A549 (cell line): ENCODE measurements around the gene CD55. TPM values are rescaled to one million over a fixed set of nuclear protein-coding genes. Genes with fewer than 3 reads are reported as not detected.
A peak's percentile ranks its signal among the peaks of the same experiment; 100 is the strongest.

Source experiments
- ATAC-seq, 2 experiments: fragments of 200-7000 bp in 1 of 2; fragments of >200 bp in 1 of 2; cut with Nextera tagmentation in 1 of 2; cut with Tn5 transposase in 1 of 2; 3 replicates each; pipeline versions ENCODE4 v1.8.0 to v1.9.1; 2018 to 2020; ENCODE audit warnings: mild to moderate bottlenecking in 1 of 2, moderate library complexity in 1 of 2
- CTCF ChIA-PET: fragments of 300-600 bp; sonication (Branson Sonifier 250); formaldehyde crosslinking; extraction: SDS; loops from one replicate; lab custom pipeline; 2021; ENCODE audit warnings: antibody characterized with exemption, inconsistent platforms; lab: Yijun Ruan, JAX
- POLR2A ChIA-PET: fragments of 350-600 bp; formaldehyde crosslinking; extraction: SDS; loops from one replicate; lab custom pipeline; 2021; ENCODE audit warnings: antibody characterized with exemption, inconsistent platforms; lab: Yijun Ruan, JAX
- DNase-seq, 2 experiments: peaks; one replicate each; pipeline versions ENCODE4 v3.0.0 to v3.0.0-alpha.2; 2011 to 2016; ENCODE audit warnings: low read depth in 1 of 2, low spot score in 1 of 2
- FAIRE-seq: peaks from 2 replicates; lab custom pipeline; 2011; peaks lifted over from hg19 to GRCh38; lab: Jason Lieb, UNC
- H3K27ac ChIP-seq, 2 experiments: fragments of >200 bp; sonication (Bioruptor Twin); formaldehyde crosslinking; 3 replicates each; pipeline ENCODE4 v1.5.1; 2016 to 2017
- H3K4me1 ChIP-seq: fragments of >200 bp; sonication (Bioruptor Twin); formaldehyde crosslinking; 3 replicates; pipeline ENCODE4 v1.6.1; 2016
- H3K4me2 ChIP-seq: fragments of >200 bp; sonication (Bioruptor Twin); formaldehyde crosslinking; 3 replicates; pipeline ENCODE4 v1.6.1; 2016
- H3K4me3 ChIP-seq: fragments of >200 bp; sonication (Bioruptor Twin); formaldehyde crosslinking; 3 replicates; pipeline ENCODE4 v1.5.1; 2016
- H3K9me3 ChIP-seq: fragments of >200 bp; sonication (Bioruptor Twin); formaldehyde crosslinking; 3 replicates; pipeline ENCODE4 v1.6.1; 2016
- CBX2 ChIP-seq: fragments of 200-600 bp; sonication (generic); IDR thresholded peaks from 2 replicates; pipeline ENCODE4 v1.6.1; 2016; ENCODE audit warnings: low read depth, mild to moderate bottlenecking, borderline replicate concordance
- CBX8 ChIP-seq: fragments of 200-600 bp; sonication (generic); IDR thresholded peaks from 2 replicates; pipeline ENCODE4 v1.6.1; 2016
- CEBPB ChIP-seq, 2 experiments: fragments of >200 bp in 1 of 2; sonication (Bioruptor Twin) in 1 of 2; formaldehyde crosslinking in 1 of 2; IDR thresholded peaks; 2 replicates each; pipeline ENCODE4 v1.6.1; 2012 to 2016
- ESRRA ChIP-seq: fragments of 150-350 bp; IDR thresholded peaks from 2 replicates; pipeline ENCODE4 v1.6.1; 2014; ENCODE audit warnings: mild to moderate bottlenecking, low read length, borderline replicate concordance
- FOSB ChIP-seq: fragments of 250-450 bp; sonication (Bioruptor Pico); IDR thresholded peaks from 2 replicates; pipeline ENCODE4 v1.5.0; 2020; ENCODE audit warnings: mild to moderate bottlenecking, moderate library complexity
- FOSL2 ChIP-seq, 2 experiments: fragments of 450-650 bp in 1 of 2; fragments of >200 bp in 1 of 2; sonication (Bioruptor Twin) in 1 of 2; formaldehyde crosslinking; IDR thresholded peaks; 2 replicates each; pipeline versions ENCODE4 v1.5.0 to v1.6.1; 2016 to 2020; ENCODE audit warnings: mild to moderate bottlenecking in 1 of 2, moderate library complexity in 1 of 2
- HEYL ChIP-seq: fragments of 250-450 bp; sonication (Bioruptor Pico); IDR thresholded peaks from 2 replicates; pipeline ENCODE4 v1.8.0; 2021; ENCODE audit warnings: mild to moderate bottlenecking, moderate library complexity
- HOXA7 ChIP-seq: fragments of 250-450 bp; sonication (Bioruptor Pico); IDR thresholded peaks from 2 replicates; pipeline ENCODE4 v1.5.0; 2020; ENCODE audit warnings: mild to moderate bottlenecking, moderate library complexity
- HOXB5 ChIP-seq: fragments of 250-450 bp; sonication (Bioruptor Pico); IDR thresholded peaks from 2 replicates; pipeline ENCODE4 v1.5.0; 2020; ENCODE audit warnings: mild to moderate bottlenecking, moderate library complexity
- JUN ChIP-seq, 2 experiments: fragments of >200 bp; sonication (Bioruptor Twin); formaldehyde crosslinking; IDR thresholded peaks; 2 replicates in 1 of 2; 3 replicates in 1 of 2; pipeline ENCODE4 v1.6.1; 2016 to 2017
- KDM1A ChIP-seq: fragments of 200-600 bp; sonication (generic); IDR thresholded peaks from 2 replicates; pipeline ENCODE4 v1.6.1; 2016; ENCODE audit warnings: low read depth, mild to moderate bottlenecking
- NPAS2 ChIP-seq: fragments of 250-450 bp; sonication (Bioruptor Pico); IDR thresholded peaks from 2 replicates; pipeline ENCODE4 v1.8.0; 2022; ENCODE audit warnings: mild to moderate bottlenecking, moderate library complexity, borderline replicate concordance
- NR3C1 ChIP-seq: fragments of >200 bp; sonication (Bioruptor Twin); formaldehyde crosslinking; IDR thresholded peaks from 3 replicates; pipeline ENCODE4 v1.6.1; 2017
- PHF8 ChIP-seq: fragments of 200-600 bp; sonication (generic); IDR thresholded peaks from 2 replicates; pipeline ENCODE4 v1.6.1; 2016; ENCODE audit warnings: low read depth, mild to moderate bottlenecking, antibody characterized with exemption, moderate library complexity, borderline replicate concordance
- POLR2A ChIP-seq: IDR thresholded peaks from 2 replicates; pipeline ENCODE4 v1.6.1; 2012; ENCODE audit warnings: mild to moderate bottlenecking, low read length
- RAD21 ChIP-seq, 2 experiments: fragments of >200 bp in 1 of 2; sonication (Bioruptor Twin) in 1 of 2; formaldehyde crosslinking in 1 of 2; IDR thresholded peaks in 1 of 2; conservative IDR thresholded peaks in 1 of 2; 2 replicates in 1 of 2; 3 replicates in 1 of 2; pipeline ENCODE4 v1.6.1; 2012 to 2018; ENCODE audit warnings: inconsistent platforms in 1 of 2
- RARB ChIP-seq: fragments of 250-450 bp; sonication (Bioruptor Pico); IDR thresholded peaks from 2 replicates; pipeline ENCODE4 v1.8.0; 2021; ENCODE audit warnings: mild to moderate bottlenecking, moderate library complexity
- RCOR1 ChIP-seq: fragments of 150-350 bp; IDR thresholded peaks from 2 replicates; pipeline ENCODE4 v1.6.1; 2014; ENCODE audit warnings: antibody characterized with exemption, low read length, low read depth
- RFX5 ChIP-seq: fragments of 450-650 bp; IDR thresholded peaks from 2 replicates; pipeline ENCODE4 v1.7.1; 2014; ENCODE audit warnings: antibody characterized with exemption, mild to moderate bottlenecking, moderate library complexity
- SREBF2 ChIP-seq: fragments of 450-650 bp; IDR thresholded peaks from 2 replicates; pipeline ENCODE4 v1.6.1; 2014; ENCODE audit warnings: mild to moderate bottlenecking, moderate library complexity
- ZC3H11A ChIP-seq: fragments of 450-650 bp; IDR thresholded peaks from 2 replicates; pipeline ENCODE4 v1.6.1; 2014; ENCODE audit warnings: antibody characterized with exemption, mild to moderate bottlenecking
- ZFP36 ChIP-seq: fragments of 450-650 bp; IDR thresholded peaks from 2 replicates; pipeline ENCODE4 v1.6.1; 2014; ENCODE audit warnings: borderline replicate concordance; ENCODE audit not compliant: partially characterized antibody
- ZSCAN20 ChIP-seq: fragments of 250-450 bp; sonication (Bioruptor Pico); IDR thresholded peaks from 2 replicates; pipeline ENCODE4 v1.8.0; 2022; ENCODE audit warnings: mild to moderate bottlenecking, moderate library complexity
- WGBS: methylation state at CpG from one replicate; pipeline ENCODE4 v1.1.6; 2017; ENCODE audit errors: missing lambda C conversion rate; 5-methylcytosine and 5-hydroxymethylcytosine counted together
- polyA plus RNA-seq, 4 experiments: library from polyadenylated mRNA; depleted of rRNA in 3 of 4; stranded (reverse); fragments of >200 nt; fragmentation: RNase III in 1 of 4; extraction: RNeasy Plus Mini Kit Qiagen cat#74134 plus additional on column Dnase treatment in 1 of 4; gene quantifications; 2 replicates in 3 of 4; 3 replicates in 1 of 4; pipeline ENCODE4 v1.2.3, GENCODE V29; 2011 to 2017
- TF ChIP-seq, protein P1 (sequence below): fragments of >200 bp; sonication (Bioruptor Twin); formaldehyde crosslinking; IDR thresholded peaks from 3 replicates; pipeline ENCODE4 v1.6.1; 2016
- TF ChIP-seq, protein P2 (sequence below): fragments of 250-450 bp; sonication (Bioruptor Pico); IDR thresholded peaks from 2 replicates; pipeline ENCODE4 v1.5.0; 2021; ENCODE audit warnings: mild to moderate bottlenecking, moderate library complexity, borderline replicate concordance
- TF ChIP-seq, protein P3 (sequence below): IDR thresholded peaks from 2 replicates; pipeline ENCODE4 v1.6.1; 2012; ENCODE audit warnings: low read depth, borderline replicate concordance

The CD55 gene
- polyA plus RNA-seq, 2 of the 4 experiments (the other 2 are of a cell fraction), result 37.0 to 173 TPM

DNA sequence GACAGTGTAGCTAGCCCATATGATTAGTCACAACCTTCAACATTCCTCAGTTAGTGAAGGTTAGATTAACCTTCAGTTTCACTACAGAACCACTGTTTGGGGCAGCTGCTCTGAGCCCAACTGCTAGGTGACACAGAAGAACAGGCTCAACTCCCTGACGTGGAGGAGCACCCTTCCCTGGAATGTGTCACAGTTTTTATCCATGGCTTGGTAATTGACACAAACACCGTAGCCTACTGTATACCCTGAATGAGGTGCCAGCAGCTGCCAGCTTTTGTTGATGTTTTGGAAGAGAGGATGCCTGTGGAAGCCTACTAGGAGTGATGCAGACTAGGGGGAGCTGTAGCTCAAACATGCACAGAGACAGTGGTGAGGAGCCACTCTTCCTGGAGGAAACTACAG is 76.0 kb downstream of the CD55 start:
- POLR2A ChIA-PET, result interaction anchor here (1.0 kb wide), 1 partner anchor 76 kb away, joined by 3 read pairs; the partner anchor contains the start of gene CD55
- Histone ChIP-seq H3K4me3 (no peak overlapping the region), H3K27ac (no peak overlapping the region), H3K9me3 (no peaks in the 10 kb centered on the region)
- 50% methylated on average over 2 of the region's 2 CpGs for WGBS
- TF ChIP-seq, protein P1, sequence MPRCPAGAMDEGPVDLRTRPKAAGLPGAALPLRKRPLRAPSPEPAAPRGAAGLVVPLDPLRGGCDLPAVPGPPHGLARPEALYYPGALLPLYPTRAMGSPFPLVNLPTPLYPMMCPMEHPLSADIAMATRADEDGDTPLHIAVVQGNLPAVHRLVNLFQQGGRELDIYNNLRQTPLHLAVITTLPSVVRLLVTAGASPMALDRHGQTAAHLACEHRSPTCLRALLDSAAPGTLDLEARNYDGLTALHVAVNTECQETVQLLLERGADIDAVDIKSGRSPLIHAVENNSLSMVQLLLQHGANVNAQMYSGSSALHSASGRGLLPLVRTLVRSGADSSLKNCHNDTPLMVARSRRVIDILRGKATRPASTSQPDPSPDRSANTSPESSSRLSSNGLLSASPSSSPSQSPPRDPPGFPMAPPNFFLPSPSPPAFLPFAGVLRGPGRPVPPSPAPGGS, result no peak
- no peak for TF ChIP-seq RCOR1
- no peak for TF ChIP-seq JUN (IDR thresholded peaks at IDR 0.05)
- TF ChIP-seq, protein P2, sequence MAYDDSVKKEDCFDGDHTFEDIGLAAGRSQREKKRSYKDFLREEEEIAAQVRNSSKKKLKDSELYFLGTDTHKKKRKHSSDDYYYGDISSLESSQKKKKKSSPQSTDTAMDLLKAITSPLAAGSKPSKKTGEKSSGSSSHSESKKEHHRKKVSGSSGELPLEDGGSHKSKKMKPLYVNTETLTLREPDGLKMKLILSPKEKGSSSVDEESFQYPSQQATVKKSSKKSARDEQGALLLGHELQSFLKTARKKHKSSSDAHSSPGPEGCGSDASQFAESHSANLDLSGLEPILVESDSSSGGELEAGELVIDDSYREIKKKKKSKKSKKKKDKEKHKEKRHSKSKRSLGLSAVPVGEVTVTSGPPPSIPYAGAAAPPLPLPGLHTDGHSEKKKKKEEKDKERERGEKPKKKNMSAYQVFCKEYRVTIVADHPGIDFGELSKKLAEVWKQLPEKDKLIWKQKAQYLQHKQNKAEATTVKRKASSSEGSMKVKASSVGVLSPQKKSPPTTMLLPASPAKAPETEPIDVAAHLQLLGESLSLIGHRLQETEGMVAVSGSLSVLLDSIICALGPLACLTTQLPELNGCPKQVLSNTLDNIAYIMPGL (CRISPR knock-in tag), result no peak
- TF ChIP-seq FOSL2 (IDR thresholded peaks at IDR 0.05), result no peak
- TF ChIP-seq FOSL2 (CRISPR knock-in tag; IDR thresholded peaks at IDR 0.05), result no peak
- TF ChIP-seq KDM1A, result no peak
- no peak for TF ChIP-seq HOXA7 (CRISPR knock-in tag)
- TF ChIP-seq, all 56 proteins: peak for 0
- Histone ChIP-seq H3K4me2 (no peak overlapping the region), H3K4me1 (peaks cover 9% of the 10 kb centered on the region; the same call in 2 of the 3 replicates)
- FAIRE-seq (no peak), DNase-seq (peak in 1 of 2 experiments; percentile 5), ATAC-seq (peak; percentile 65 to 73; a peak in 5 of 6 replicates)
- CTCF ChIA-PET, result no interaction called here

DNA sequence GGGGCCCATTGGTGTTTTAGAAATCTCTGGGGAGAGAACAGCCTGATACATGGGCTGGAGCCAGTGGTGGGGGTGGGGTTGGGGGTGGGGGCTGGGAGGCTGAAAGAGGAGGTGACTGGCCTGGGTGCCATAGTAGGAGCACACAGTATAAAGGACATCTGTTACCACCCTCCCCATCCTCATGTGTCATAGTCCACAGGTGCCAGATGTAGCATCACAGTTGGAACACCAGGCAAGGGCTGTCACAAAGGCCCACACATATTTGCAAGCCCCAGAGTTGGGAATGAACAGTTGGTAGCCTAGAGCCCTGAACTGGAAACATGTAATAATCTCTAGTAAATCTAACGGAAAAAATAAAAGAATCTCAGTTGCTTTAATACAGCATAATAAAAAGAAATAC is 77.5 kb downstream of the CD55 start:
- Histone ChIP-seq H3K4me2 (no peak overlapping the region), H3K27ac (no peak overlapping the region), H3K9me3 (no peaks in the 10 kb centered on the region), H3K4me1 (peaks cover under 1% of the 10 kb centered on the region; the same call in 1 of the 3 replicates), H3K4me3 (no peak overlapping the region)
- ChIA-PET POLR2A (no interaction called here), CTCF (interaction anchor here (0.9 kb wide), 1 partner anchor 315 kb away, joined by 6 read pairs; no protein-coding TSS in a partner anchor)
- TF ChIP-seq HEYL (CRISPR knock-in tag) (no peak), NR3C1 (no peak), RFX5 (no peak), CBX2 (no peak), POLR2A (no peak), ZFP36 (no peak), RARB (CRISPR knock-in tag) (no peak), NPAS2 (CRISPR knock-in tag) (no peak), RAD21 (conservative IDR thresholded peaks at IDR 0.05 in 1 of 2, IDR thresholded peaks at IDR 0.05 in 1 of 2) (no peak), HOXB5 (CRISPR knock-in tag) (no peak), SREBF2 (no peak), CBX8 (no peak), JUN (IDR thresholded peaks at IDR 0.05) (no peak), ESRRA (no peak)
- no peak for FAIRE-seq
- WGBS, result 95% methylated on average over 1 of the region's 1 CpG
- no peak for DNase-seq
- no peak for ATAC-seq

DNA sequence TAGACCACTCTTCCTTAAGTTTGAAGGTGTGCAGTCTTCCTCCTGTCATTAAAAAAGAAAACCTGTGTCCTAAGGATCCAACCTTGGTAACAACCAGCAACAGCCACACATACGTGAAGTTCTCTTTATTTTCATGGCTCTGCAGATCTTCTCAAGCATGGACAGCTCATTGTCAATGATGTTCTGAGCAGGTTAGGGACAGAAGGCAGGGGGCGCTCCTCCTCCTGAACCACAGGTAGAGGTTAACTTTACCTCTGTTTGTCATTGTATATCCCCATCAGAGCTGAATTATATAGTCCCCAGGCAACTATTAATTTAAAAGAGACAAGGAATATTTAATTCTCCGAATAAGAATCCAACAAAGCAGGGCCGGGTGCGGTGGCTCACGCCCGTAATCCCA is 80.1 kb downstream of the CD55 start:
- H3K27ac ChIP-seq, result no peak overlapping the region
- ATAC-seq, result no peak
- CTCF ChIA-PET, result interaction anchor here (0.8 to 2.8 kb wide), 4 partner anchors 80 to 326 kb away, joined by 3 to 12 read pairs (median 3); partner anchors contain the start of gene CD55
- H3K4me3 ChIP-seq, result no peak overlapping the region
- H3K4me2 ChIP-seq, result no peak overlapping the region
- H3K9me3 ChIP-seq, result no peaks in the 10 kb centered on the region
- TF ChIP-seq, protein P3, sequence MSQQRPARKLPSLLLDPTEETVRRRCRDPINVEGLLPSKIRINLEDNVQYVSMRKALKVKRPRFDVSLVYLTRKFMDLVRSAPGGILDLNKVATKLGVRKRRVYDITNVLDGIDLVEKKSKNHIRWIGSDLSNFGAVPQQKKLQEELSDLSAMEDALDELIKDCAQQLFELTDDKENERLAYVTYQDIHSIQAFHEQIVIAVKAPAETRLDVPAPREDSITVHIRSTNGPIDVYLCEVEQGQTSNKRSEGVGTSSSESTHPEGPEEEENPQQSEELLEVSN, result no peak
- TF ChIP-seq, protein P1, result no peak
- TF ChIP-seq FOSB (CRISPR knock-in tag) (no peak), ZC3H11A (no peak), ESRRA (no peak), FOSL2 (IDR thresholded peaks at IDR 0.05) (no peak), FOSL2 (CRISPR knock-in tag; IDR thresholded peaks at IDR 0.05) (no peak), ZSCAN20 (no peak), CEBPB (IDR thresholded peaks at IDR 0.05) (no peak), PHF8 (no peak)
- FAIRE-seq, result no peak
- POLR2A ChIA-PET, result no interaction called here
- DNase-seq, result no peak
- WGBS, result 90% methylated on average over 7 of the region's 7 CpGs
- H3K4me1 ChIP-seq, result no peaks in the 10 kb centered on the region
